ENCODE measurements around the gene KIF13A.

KIF13A gene

GRCh38 chr6:17874753-17875152 is 112.7 kb downstream of the KIF13A start:
- no peak overlapping the region for H4K8ac ChIP-seq (ENCODE audit: low read depth, low read length)
- no peaks in the 10 kb centered on the region for H3K27me3 ChIP-seq (ENCODE audit: insufficient read depth, low read length, poor library complexity)
- H3K79me2 ChIP-seq (ENCODE audit: control insufficient read depth, insufficient read depth, low read length) = no peaks in the 10 kb centered on the region
- no peak overlapping the region for H3K4me2 ChIP-seq (ENCODE audit: low read length)
- no peaks in the 10 kb centered on the region for H3K36me3 ChIP-seq (ENCODE audit: control insufficient read depth, insufficient read depth, low read length)
- H4K5ac ChIP-seq (ENCODE audit: low read length) = no peak overlapping the region
- H3K56ac ChIP-seq (ENCODE audit: low read length) = no peak overlapping the region
- H3K79me1 ChIP-seq (ENCODE audit: low read length) = no peaks in the 10 kb centered on the region
- H3K9ac ChIP-seq (ENCODE audit: low read length) = no peak overlapping the region
- no CpG with 5 or more reads among the region's 10 CpGs for WGBS (ENCODE audit: extremely low coverage, insufficient coverage, low lambda C conversion rate)
- no peak overlapping the region for H2AK5ac ChIP-seq (ENCODE audit: low read length)
- no peak overlapping the region for H3K4ac ChIP-seq (ENCODE audit: low read depth, low read length)
- H3K23ac ChIP-seq (ENCODE audit: low read length) = no peak overlapping the region
- no peak overlapping the region for H3K4me3 ChIP-seq (ENCODE audit: low read length)
- H2BK5ac ChIP-seq (ENCODE audit: low read length) = no peak overlapping the region
- no peak overlapping the region for H2BK15ac ChIP-seq (replicated peaks; ENCODE audit: low read depth)
- no peak overlapping the region for H3K18ac ChIP-seq (ENCODE audit: low read length)
- no peak overlapping the region for H2BK120ac ChIP-seq (ENCODE audit: low read depth, low read length)
- no peak for DNase-seq
- no peak overlapping the region for H3K27ac ChIP-seq (ENCODE audit: low read depth, low read length)
- no peaks in the 10 kb centered on the region for H3K4me1 ChIP-seq (ENCODE audit: control insufficient read depth, low read depth, low read length)

- no peak overlapping the region for H3K9ac ChIP-seq (ENCODE audit: low read length)
- no peak for DNase-seq
- H2AK5ac ChIP-seq (ENCODE audit: low read length) = no peak overlapping the region
- H4K8ac ChIP-seq (ENCODE audit: low read depth, low read length) = no peak overlapping the region
- no peak overlapping the region for H3K4me3 ChIP-seq (ENCODE audit: low read length)
- no peak overlapping the region for H3K23ac ChIP-seq (ENCODE audit: low read length)
- H3K18ac ChIP-seq (ENCODE audit: low read length) = no peak overlapping the region
- no peak overlapping the region for H3K56ac ChIP-seq (ENCODE audit: low read length)
- no peak overlapping the region for H3K27ac ChIP-seq (ENCODE audit: low read depth, low read length)
- H3K79me2 ChIP-seq (ENCODE audit: control insufficient read depth, insufficient read depth, low read length) = no peaks in the 10 kb centered on the region
- no peaks in the 10 kb centered on the region for H3K79me1 ChIP-seq (ENCODE audit: low read length)
- no peak overlapping the region for H2BK15ac ChIP-seq (replicated peaks; ENCODE audit: low read depth)
- H3K4me2 ChIP-seq (ENCODE audit: low read length) = no peak overlapping the region
- no peak overlapping the region for H3K4ac ChIP-seq (ENCODE audit: low read depth, low read length)
- no peak overlapping the region for H4K5ac ChIP-seq (ENCODE audit: low read length)
- no peaks in the 10 kb centered on the region for H3K27me3 ChIP-seq (ENCODE audit: insufficient read depth, low read length, poor library complexity)
- no peaks in the 10 kb centered on the region for H3K4me1 ChIP-seq (ENCODE audit: control insufficient read depth, low read depth, low read length)
- no peak overlapping the region for H2BK5ac ChIP-seq (ENCODE audit: low read length)
- no peak overlapping the region for H2BK120ac ChIP-seq (ENCODE audit: low read depth, low read length)
- no CpG with 5 or more reads among the region's 2 CpGs for WGBS (ENCODE audit: extremely low coverage, insufficient coverage, low lambda C conversion rate)
- no peaks in the 10 kb centered on the region for H3K36me3 ChIP-seq (ENCODE audit: control insufficient read depth, insufficient read depth, low read length)
Measured at GRCh38 chr6:17872908-17873307, 114.5 kb downstream of the KIF13A start.

- Histone ChIP-seq H2BK5ac (ENCODE audit: low read length) (no peak overlapping the region), H3K79me1 (ENCODE audit: low read length) (no peaks in the 10 kb centered on the region), H3K4ac (ENCODE audit: low read depth, low read length) (no peak overlapping the region), H3K79me2 (ENCODE audit: control insufficient read depth, insufficient read depth, low read length) (no peaks in the 10 kb centered on the region), H3K56ac (ENCODE audit: low read length) (no peak overlapping the region), H3K36me3 (ENCODE audit: control insufficient read depth, insufficient read depth, low read length) (no peaks in the 10 kb centered on the region), H3K23ac (ENCODE audit: low read length) (no peak overlapping the region), H2BK120ac (ENCODE audit: low read depth, low read length) (no peak overlapping the region), H3K4me1 (ENCODE audit: control insufficient read depth, low read depth, low read length) (no peaks in the 10 kb centered on the region), H3K18ac (ENCODE audit: low read length) (no peak overlapping the region), H3K4me2 (ENCODE audit: low read length) (no peak overlapping the region), H3K27ac (ENCODE audit: low read depth, low read length) (no peak overlapping the region), H3K27me3 (ENCODE audit: insufficient read depth, low read length, poor library complexity) (no peaks in the 10 kb centered on the region), H2BK15ac (replicated peaks; ENCODE audit: low read depth) (no peak overlapping the region), H2AK5ac (ENCODE audit: low read length) (no peak overlapping the region), H3K4me3 (ENCODE audit: low read length) (no peak overlapping the region), H3K9ac (ENCODE audit: low read length) (no peak overlapping the region), H4K8ac (ENCODE audit: low read depth, low read length) (no peak overlapping the region), H4K5ac (ENCODE audit: low read length) (no peak overlapping the region)
- no CpG with 5 or more reads among the region's 3 CpGs for WGBS (ENCODE audit: extremely low coverage, insufficient coverage, low lambda C conversion rate)
- no peak for DNase-seq
Measured at GRCh38 chr6:17871836-17872235, 115.6 kb downstream of the KIF13A start.

- no peak overlapping the region for H3K23ac ChIP-seq (ENCODE audit: low read length)
- H3K4ac ChIP-seq (ENCODE audit: low read depth, low read length) = no peak overlapping the region
- no peaks in the 10 kb centered on the region for H3K79me2 ChIP-seq (ENCODE audit: control insufficient read depth, insufficient read depth, low read length)
- H3K18ac ChIP-seq (ENCODE audit: low read length) = no peak overlapping the region
- no peak overlapping the region for H2BK15ac ChIP-seq (replicated peaks; ENCODE audit: low read depth)
- no peak overlapping the region for H3K56ac ChIP-seq (ENCODE audit: low read length)
- no CpG with 5 or more reads among the region's 1 CpG for WGBS (ENCODE audit: extremely low coverage, insufficient coverage, low lambda C conversion rate)
- H3K79me1 ChIP-seq (ENCODE audit: low read length) = no peaks in the 10 kb centered on the region
- no peak overlapping the region for H3K4me2 ChIP-seq (ENCODE audit: low read length)
- no peak overlapping the region for H4K5ac ChIP-seq (ENCODE audit: low read length)
- no peak for DNase-seq
- H3K36me3 ChIP-seq (ENCODE audit: control insufficient read depth, insufficient read depth, low read length) = no peaks in the 10 kb centered on the region
- H2BK5ac ChIP-seq (ENCODE audit: low read length) = no peak overlapping the region
- H3K9ac ChIP-seq (ENCODE audit: low read length) = no peak overlapping the region
- no peak overlapping the region for H3K27ac ChIP-seq (ENCODE audit: low read depth, low read length)
- no peak overlapping the region for H4K8ac ChIP-seq (ENCODE audit: low read depth, low read length)
- no peak overlapping the region for H2BK120ac ChIP-seq (ENCODE audit: low read depth, low read length)
- H2AK5ac ChIP-seq (ENCODE audit: low read length) = no peak overlapping the region
- H3K4me1 ChIP-seq (ENCODE audit: control insufficient read depth, low read depth, low read length) = no peaks in the 10 kb centered on the region
- H3K27me3 ChIP-seq (ENCODE audit: insufficient read depth, low read length, poor library complexity) = no peaks in the 10 kb centered on the region
- no peak overlapping the region for H3K4me3 ChIP-seq (ENCODE audit: low read length)
Measured at GRCh38 chr6:17871189-17871519, 116.3 kb downstream of the KIF13A start.

- Histone ChIP-seq H3K36me3 (ENCODE audit: control insufficient read depth, insufficient read depth, low read length) (no peaks in the 10 kb centered on the region), H3K4me3 (ENCODE audit: low read length) (no peak overlapping the region), H3K79me2 (ENCODE audit: control insufficient read depth, insufficient read depth, low read length) (no peaks in the 10 kb centered on the region), H3K9ac (ENCODE audit: low read length) (no peak overlapping the region), H3K56ac (ENCODE audit: low read length) (no peak overlapping the region), H3K27me3 (ENCODE audit: insufficient read depth, low read length, poor library complexity) (no peaks in the 10 kb centered on the region), H3K18ac (ENCODE audit: low read length) (no peak overlapping the region), H4K8ac (ENCODE audit: low read depth, low read length) (no peak overlapping the region), H4K5ac (ENCODE audit: low read length) (no peak overlapping the region), H3K27ac (ENCODE audit: low read depth, low read length) (no peak overlapping the region), H2BK120ac (ENCODE audit: low read depth, low read length) (no peak overlapping the region), H2BK15ac (replicated peaks; ENCODE audit: low read depth) (no peak overlapping the region), H2AK5ac (ENCODE audit: low read length) (no peak overlapping the region), H3K79me1 (ENCODE audit: low read length) (no peaks in the 10 kb centered on the region), H3K4ac (ENCODE audit: low read depth, low read length) (no peak overlapping the region), H2BK5ac (ENCODE audit: low read length) (no peak overlapping the region), H3K4me2 (ENCODE audit: low read length) (no peak overlapping the region), H3K4me1 (ENCODE audit: control insufficient read depth, low read depth, low read length) (no peaks in the 10 kb centered on the region), H3K23ac (ENCODE audit: low read length) (no peak overlapping the region)
- DNase-seq = no peak
- no CpG with 5 or more reads among the region's 5 CpGs for WGBS (ENCODE audit: extremely low coverage, insufficient coverage, low lambda C conversion rate)
Measured at GRCh38 chr6:17870300-17871188, 116.9 kb downstream of the KIF13A start.

GRCh38 chr6:17869753-17870050 is 117.7 kb downstream of the KIF13A start:
- Histone ChIP-seq H3K4me1 (ENCODE audit: control insufficient read depth, low read depth, low read length) (no peaks in the 10 kb centered on the region), H3K18ac (ENCODE audit: low read length) (no peak overlapping the region), H3K79me2 (ENCODE audit: control insufficient read depth, insufficient read depth, low read length) (no peaks in the 10 kb centered on the region), H3K27me3 (ENCODE audit: insufficient read depth, low read length, poor library complexity) (no peaks in the 10 kb centered on the region), H3K4me3 (ENCODE audit: low read length) (no peak overlapping the region), H3K79me1 (ENCODE audit: low read length) (no peaks in the 10 kb centered on the region), H2AK5ac (ENCODE audit: low read length) (no peak overlapping the region), H4K5ac (ENCODE audit: low read length) (no peak overlapping the region), H3K4me2 (ENCODE audit: low read length) (no peak overlapping the region), H3K27ac (ENCODE audit: low read depth, low read length) (no peak overlapping the region), H3K36me3 (ENCODE audit: control insufficient read depth, insufficient read depth, low read length) (no peaks in the 10 kb centered on the region), H2BK5ac (ENCODE audit: low read length) (no peak overlapping the region), H3K4ac (ENCODE audit: low read depth, low read length) (no peak overlapping the region), H3K23ac (ENCODE audit: low read length) (no peak overlapping the region), H3K9ac (ENCODE audit: low read length) (no peak overlapping the region), H2BK15ac (replicated peaks; ENCODE audit: low read depth) (no peak overlapping the region), H2BK120ac (ENCODE audit: low read depth, low read length) (no peak overlapping the region), H4K8ac (ENCODE audit: low read depth, low read length) (no peak overlapping the region), H3K56ac (ENCODE audit: low read length) (no peak overlapping the region)
- no peak for DNase-seq
- WGBS (ENCODE audit: extremely low coverage, insufficient coverage, low lambda C conversion rate) = no CpG with 5 or more reads among the region's 3 CpGs
